CMK (cell line): ENCODE data around the gene CCDC27.
"Not testable (repeated sequence)": the region's sequence is repeated elsewhere in the genome, so short reads cannot be mapped to it uniquely, and the experiment has no call there.

Experiments
- DNase-seq: peaks from one replicate; pipeline ENCODE4 v3.0.0-alpha.2; 2010; ENCODE audit warnings: low read depth

The CCDC27 gene

DNA sequence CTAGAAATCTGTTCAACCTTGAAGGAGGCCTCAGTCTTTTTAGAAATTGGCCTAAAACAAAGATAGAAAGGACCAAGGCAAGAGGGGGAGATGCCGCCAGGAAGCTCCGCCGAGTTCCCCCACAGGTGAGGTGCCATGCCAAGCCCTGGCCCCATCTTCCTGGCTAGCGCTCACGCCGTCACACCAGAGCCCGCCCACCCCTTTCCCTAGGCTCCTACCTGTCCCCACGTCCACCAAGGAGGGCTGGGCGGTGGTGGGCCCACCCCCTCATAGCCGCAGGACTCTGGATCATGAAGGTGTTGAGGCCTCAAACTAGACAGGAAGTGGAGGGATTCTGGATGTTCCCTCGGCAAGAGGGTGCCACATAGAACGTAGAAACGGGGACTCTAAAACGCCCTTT is 15.5 kb upstream of the CCDC27 start:
- DNase-seq = no peak

DNA sequence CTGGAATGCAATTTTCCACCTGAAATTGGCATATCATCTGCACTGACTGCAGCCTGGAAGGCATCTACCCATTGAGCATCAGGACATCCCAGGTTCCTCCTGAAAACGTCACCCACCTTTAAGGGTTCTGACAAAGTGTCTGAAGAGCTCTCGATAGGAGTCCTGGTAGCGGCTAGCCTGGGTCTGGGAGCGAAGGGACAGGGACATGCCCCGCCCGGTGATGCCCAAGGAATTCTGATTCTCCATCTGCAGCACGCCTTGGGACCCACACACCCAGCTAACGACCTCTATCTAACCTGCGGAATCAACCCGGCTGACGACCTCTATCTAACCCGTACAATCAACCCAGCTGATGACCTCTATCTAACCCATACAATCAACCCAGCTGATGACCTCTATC is 13.3 kb upstream of the CCDC27 start:
- DNase-seq = no peak

DNA sequence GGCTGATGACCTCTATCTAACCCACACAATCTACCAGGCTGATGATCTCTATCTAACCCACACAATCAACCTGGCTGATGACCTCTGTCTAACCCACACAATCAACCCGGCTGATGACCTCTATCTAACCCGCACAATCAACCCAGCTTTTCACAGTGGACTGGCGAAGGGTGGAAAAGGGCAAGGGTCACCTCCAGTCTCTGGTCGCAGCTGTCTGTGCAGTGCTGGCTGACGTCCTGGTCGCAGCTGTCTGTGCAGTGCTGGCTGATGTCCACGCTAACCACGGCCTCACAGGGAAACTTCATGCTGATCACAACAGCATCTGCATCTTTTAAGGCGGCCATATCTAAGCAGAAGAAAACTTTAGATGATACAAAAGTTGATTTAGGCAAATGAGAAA is 12.2 kb upstream of the CCDC27 start:
- no peak for DNase-seq

DNA sequence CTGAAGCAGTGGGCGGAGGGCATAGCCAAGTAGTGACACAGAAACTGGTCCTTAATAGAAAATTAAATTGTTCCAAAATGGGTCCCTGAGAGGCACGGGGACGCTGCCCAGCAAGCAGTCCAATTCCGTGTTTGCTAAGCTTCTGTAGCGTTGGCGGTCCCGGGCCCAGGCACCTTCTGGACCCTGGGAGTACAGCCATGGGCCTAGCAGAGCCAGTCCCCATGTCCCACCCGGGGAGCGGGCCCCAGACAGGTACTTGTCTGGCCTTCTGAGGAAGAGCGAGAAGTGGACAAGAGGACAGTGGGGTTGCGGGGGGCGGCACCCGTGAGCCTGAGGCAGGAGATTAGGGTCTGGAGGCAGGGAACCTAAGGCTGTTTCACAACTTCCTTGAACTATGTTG is 11.5 kb upstream of the CCDC27 start:
- DNase-seq = no peak

DNA sequence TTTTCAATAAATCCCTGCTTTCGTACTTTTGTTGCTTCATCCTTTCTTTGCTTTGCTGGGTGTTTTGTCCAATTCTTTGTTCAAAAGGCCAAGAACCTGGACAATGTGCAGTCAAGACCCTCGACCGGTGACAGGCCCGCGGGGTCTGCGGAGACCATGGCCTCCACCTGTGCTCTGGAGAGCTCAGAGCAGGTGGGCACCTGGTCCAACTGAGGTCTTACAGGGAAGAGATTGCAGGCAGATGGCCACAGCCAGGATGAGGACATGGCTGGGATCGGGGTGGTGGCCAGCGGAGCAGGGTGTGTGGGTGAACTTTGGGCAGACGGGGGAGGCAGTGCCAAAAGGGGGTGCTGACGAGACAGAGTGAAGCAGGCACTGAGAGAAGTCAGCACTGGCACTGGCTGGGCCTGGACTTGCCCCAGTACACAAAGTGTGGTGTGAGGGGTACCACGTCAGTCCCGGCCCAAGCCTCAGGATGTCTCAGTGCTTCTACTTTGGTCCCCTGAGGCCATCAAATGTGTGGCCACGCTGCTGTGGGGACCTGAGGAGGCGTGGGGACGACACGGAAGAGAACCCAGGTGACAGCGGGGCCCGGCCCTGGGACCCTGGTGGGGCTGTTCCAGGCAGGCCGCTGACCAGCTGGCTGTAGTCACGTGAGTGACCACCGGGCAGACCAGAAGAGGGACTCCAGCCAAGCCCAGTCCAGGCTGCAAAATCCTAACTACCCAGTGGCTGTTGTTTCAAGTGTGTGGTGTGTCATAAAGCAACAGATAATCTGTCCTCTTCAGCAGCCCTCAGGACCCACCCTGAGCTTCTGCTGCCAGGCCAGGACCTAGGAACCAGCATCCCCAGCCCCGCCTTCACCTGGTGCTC is 10.4 kb upstream of the CCDC27 start:
- no peak for DNase-seq

DNA sequence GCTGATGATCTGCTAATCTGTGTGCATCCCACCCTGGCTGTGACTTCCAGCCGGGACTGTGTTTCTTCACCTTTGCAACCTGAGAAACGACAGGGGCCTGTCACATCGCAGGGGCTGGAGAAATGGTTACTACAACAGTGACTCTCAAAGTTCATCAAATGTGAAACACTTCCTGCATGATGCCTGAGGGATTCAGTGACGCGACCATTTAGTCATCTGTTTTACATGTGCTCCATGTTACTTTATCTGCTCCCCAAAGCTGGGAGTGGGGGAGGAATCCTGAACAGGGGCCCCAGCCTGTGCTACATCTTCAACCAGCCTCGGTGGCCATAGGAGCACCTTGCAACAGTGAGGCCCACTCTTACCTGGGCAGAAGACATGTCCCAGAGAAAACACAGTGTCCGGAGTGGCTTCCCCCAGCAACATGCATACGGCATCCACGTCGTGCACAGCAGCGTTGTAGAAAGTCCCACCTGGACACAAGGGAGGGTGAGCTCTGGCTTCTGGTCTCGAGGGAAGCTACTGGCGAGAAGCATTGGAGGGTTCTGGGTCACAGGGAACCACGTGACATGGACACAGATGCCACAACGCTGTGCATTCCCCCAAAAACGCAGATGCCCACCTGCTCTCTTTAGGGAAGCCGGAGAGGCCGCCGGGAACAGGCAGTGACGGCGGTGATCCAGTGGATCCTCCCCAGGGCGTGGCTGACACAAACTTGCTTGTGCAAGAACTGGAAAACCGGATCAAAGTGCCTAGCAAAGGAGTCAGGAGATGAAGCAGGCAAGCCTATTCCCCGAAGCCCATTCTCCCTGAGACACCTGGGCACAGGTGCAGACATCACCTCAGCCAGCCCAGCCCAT is 9.6 kb upstream of the CCDC27 start:
- DNase-seq = no peak

DNA sequence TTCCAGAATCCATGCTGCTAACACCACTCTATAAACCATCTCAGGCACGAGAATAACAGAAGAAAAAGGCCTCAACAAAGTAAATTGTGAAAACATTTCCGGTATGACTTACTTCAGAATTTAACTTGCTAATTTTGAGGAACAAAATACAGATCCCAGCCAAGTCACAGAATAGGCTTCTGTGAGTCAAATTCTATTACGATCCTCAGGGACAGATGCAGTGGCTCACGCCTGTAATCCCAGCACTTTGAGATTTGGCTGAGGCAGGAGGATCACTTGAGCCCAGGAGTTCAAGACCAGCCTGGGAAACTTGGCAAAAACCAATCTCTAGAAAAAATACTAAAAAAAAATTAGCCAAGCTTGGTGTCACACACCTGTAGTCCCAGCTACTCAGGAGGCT is 8.8 kb upstream of the CCDC27 start:
- no peak for DNase-seq

DNA sequence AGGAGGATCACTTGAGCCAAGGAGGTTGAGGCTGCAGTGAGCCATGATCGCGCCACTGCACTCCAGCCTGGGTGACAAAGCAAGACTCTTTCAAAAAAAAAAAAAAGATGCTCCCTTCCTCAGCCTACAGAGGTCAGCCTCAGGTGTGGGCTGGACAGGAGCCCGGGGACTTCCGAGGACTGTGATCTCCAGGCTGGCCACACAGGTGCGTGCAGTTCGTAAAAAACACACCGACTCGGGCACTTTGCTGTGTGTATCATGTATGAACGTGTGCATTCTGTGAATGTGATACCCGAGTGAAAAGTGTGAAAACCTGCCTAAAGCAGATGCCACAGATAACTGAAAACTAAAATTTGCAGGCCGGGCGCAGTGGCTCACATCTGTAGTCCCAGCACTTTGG is 8.4 kb upstream of the CCDC27 start:
- no peak for DNase-seq

DNA sequence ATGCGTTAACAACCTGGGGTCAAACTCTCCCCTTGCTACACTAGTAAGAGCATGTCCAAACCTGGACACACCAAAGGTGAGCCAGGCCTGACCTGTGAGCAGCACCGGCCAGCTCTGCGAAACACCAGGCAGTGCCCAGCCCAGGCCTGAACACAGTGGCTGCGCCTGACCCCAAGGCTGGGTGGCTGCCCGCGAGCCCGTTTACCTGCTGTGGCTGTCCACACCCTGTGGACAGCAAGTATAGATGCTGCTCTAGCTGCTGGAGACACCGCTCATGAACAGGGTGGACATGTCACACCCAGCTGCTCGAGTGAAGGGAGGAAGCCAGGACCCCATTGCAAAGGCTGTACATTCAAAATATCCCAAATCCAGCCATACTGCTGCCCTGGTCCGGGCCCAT is 7.6 kb upstream of the CCDC27 start:
- no peak for DNase-seq

DNA sequence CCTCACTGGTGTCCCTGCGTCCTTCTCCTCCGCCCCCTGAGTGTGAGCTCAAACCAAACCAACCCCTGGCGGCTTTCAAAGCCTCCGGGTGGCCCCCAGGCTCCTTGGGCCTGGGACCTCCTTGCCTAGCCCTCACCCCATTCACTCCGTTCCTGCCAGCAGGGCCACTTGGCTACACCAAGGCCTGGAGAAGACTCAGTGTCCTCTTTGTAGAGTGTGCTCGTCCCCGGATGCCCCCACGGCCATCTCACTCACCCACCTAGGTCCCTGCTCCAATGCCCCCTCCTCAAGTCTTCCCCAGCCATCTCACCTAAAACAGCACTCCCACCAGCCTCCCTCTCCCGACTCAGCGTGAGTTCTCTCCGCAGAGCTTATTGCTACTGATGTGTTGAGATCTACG is 7.2 kb upstream of the CCDC27 start:
- no peak for DNase-seq

DNA sequence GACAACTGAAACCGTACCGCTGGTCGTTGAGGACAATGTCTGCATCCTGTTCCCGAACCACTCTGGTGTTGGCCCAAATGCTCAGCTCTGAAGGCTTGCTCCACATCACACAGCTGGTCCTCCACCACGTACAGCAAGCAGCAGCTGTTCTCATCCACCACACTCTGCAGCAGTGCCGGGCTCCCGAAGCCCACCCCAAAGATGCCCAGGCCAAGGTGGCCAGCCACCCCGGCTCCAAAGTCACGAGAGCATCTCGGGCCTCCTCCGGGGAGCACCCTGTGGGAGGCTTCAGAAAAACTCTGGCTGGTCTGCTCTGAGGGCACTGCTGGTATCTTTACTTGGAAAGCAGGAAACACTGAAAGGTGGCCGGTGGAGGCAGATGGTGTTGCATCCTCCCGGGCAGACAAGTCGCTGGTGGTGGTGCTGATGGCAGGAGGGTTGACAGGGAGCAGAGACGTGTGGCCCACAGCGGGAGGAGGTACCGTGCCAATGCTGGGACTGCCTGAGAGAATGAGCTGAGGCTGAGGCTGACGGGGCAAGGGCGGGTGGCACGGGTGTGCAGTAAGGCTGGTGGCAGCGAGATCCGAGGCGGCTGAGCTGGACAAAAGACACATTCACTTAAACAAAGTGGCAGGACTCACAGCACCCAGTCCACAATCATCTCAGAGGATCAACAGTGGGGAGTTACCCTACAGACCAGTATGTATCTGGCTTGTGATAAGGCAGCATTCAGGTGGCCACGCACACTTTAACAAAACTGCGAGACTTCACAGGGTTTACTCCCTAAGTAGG is 6.5 kb upstream of the CCDC27 start:
- no peak for DNase-seq

DNA sequence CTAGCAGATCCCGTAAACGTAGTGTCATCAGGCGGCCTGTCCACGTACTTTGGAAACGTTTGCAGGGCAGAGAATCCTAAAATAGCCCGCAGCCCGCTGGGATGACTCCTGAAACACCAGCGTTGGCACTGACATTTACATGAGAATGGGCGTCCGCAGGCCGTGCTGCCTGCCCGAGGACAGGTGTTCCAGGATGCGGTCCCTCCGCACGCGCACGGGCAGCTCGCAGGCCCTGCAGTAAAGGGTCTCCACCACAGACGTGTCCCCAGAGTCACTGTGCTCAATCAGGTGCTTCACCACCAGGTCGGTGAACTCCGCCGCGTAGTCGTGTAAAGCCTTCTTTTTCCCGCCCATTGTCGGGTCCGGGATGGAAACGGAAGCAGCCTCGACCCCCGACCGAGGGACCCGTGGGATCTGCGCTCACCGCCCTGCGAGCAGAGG is 5.8 kb upstream of the CCDC27 start:
- DNase-seq = no peak

DNA sequence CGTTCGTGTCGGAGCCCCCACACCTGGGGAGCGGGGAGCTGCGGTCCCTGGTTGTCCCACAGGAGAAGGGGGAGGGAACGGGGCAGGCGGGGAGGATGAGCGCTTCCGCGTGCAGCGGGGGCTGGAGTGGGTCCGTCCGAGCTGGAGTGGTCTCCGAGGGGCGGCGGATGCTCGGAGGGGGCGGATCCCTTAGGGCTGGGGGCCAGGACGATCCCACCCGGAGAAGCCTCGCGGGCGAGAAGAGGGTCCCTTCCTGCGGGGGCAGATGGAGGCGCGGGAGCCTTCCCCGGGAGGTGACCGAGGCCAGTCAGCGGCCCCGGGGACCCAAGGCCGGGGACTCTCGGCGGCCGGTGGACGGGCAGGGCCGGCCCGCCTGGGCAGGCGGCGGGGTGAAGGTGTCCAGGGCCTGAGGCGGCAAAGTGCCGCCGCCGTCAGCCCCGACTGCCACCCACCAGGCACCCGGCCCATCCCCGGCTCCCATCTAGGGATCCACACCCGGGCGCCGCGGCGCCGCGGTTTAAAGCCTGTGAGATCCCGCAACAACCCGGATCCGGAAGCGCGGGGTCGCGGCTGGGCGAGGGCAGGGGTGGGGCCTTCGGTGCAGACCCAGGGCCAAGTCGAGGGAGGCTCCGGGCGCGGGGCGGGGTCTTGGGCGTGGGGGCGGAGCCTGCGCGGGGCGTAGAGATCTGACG is 5.3 kb upstream of the CCDC27 start:
- peak; percentile 80 for DNase-seq

DNA sequence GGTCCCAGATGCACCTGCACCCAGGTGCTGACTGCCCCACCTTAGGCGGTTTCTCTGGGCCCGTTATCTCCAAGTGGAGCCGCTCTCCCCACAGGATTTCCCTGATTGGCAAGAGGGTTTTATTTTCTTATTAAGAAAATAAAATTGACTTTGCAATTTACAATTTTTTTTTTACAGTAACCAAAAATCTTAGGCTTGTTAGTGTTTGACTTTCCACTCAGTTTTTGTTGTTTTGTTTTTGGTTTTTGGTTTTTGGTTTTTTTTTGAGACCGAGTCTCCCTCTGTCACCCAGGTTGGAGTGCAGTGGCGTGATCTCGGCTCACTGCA is 4.8 kb upstream of the CCDC27 start:
- no peak for DNase-seq

DNA sequence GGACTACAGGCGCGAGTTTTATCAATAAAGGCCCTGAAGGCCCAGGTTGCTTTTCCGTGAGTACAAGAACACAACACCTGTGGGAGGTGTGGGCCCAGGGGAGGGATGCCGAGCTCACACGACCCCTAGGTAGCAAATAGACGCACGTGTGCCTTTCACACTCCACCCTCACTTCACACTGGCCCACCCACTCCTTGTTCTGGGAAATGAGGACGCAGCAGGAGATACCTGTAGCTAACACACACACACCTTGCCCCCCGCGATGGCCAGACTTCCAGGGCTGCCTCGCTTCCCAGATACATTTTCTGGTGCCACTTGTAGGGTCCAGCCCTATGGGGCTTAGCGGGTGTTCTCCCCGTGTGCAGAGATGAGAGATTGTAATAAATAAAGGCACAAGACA is 4.3 kb upstream of the CCDC27 start:
- no peak for DNase-seq

DNA sequence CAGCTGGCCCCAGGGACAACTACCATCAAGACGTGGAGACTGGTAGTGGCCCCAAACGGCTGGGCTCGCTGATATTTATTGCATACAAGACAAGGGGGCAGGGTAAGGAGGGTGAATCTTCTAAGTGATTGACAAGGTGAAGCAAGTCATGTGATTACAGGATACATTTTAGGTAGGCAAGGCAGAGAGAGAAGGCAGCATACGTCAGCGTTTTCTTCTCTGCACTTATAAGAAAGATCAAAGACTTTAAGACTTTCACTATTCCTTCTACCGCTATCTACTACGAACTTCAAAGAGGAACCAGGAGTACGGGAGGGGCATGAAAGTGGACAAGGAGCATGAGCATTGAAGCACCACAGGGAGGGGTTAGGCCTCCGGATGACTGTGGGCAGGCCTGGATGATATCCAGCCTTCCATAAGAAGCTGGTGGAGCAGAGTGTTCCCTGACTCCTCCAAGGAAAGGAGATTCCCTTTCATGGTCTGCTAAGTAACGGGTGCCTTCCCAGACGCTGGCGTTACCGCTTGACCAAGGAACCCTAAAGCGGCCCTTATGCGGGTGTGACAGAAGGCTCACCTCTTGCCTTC is 3.8 kb upstream of the CCDC27 start:
- DNase-seq = not testable (repeated sequence)

DNA sequence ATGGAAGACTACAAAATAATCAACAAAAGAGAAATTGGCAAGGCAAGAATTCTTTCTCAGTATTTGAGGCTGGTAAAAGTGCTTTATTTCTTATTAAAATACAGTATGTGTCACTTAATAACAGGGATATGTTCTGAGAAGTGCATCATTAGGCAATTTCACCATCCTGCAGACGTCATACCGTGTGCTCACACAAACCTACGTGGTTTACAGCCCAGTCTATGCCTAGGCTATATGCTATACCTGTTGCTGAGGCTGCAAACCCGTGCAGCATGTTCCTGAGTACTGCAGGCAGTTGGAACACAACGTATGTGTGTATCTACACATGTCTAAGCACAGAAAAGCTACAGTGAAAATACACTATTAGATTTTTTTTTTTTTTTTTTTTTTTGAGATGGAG is 2.7 kb upstream of the CCDC27 start:
- no peak for DNase-seq

DNA sequence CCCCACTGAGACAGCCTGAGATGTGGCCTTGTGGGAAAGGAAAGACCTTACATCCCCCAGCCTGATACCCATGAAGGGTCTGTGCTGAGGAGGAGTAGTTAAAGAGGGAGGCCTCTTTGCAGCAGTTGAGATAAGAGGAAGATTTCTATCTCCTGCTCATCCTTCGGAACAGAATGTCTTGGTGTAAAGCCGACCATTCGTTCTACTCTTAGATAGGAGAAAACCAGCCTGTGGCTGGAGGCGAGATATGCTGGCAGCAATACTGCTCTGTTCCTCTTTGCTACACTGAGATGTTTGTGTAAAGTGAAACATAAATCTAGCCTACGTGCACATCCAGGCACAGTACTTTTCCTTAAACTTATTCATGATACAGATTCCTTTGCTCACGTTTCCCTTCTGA is 1.5 kb upstream of the CCDC27 start:
- no peak for DNase-seq

DNA sequence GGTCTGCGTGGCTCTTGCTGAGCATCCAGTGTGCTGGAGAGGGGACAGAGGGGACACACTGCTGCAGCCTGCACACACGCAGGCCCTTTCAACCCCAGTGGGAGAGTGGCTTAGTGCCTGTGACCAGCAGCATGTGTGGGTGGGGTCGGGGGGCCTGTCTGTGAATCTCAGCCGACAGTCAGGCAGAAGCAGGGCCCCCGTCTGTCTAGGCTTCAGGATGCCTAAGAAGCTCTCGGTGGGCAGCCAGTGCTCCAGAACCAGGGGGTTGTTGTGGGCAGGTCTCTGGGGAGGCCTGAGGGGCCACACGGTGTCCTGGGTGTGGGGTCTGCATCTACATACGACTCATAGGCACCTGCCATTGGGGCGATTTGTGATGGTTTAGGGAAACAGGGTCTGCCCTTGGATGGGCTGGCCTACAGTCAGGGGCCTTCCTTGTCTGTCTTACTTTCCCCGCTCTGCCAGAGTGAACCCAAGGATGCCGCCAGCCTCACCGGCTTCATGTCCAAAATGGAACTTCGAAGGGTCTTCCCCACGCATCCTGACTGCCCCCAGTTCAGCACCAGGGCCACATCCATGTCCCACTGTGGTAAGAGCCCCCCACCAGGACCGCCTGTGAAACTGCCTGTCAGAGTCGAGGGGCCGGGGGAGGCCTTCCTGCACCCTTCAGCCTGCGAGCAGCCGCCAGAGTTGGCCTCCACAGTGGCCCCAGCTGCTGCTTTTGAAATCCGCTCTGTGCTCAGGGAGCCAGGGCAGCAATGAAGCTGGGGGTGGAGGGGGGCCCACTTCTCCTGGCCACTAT is 1.6 kb downstream of the CCDC27 start:
- DNase-seq = no peak

DNA sequence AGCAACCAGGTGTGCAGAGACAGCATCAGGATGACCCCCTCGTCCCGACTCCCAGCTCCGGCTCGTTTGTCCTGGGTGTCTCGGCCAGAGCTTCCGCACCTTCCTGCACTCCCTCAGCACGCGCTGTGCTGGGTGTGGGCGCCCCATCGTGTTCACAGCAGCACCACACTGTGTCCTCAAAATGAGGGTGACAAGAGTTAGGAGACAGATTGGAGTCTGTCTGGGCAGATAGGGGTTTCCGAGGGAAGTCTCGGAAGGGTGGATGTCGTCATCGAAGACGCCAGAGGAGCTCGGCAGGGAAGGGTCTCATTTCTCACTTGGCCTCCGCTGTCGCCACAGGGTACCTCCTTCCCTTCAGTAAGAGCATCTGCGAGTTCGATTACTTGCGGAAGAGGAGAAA is 4.1 kb downstream of the CCDC27 start:
- DNase-seq = no peak

DNA sequence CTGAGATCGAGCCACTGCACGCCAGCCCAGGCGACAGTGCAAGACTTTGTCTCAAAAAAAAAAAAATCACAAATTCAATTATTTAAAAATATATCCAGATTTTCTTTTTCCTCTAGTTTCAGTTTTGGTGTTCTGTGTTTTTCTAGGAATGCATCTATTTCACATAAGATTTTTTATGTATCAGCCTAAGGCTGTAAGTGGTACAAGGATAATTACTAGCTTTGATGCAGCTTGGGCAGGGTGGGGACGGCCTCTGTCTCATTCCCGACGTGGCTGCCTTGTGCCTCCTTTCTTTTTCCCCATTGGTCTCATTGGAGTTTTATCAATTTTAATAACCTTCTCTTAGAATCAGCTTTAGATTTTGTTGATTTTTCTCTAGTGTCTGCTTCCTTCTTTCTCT is 6.9 kb downstream of the CCDC27 start:
- no peak for DNase-seq
